Measurements from ENCODE around the gene LEF1. TPM values are rescaled to one million over a fixed set of nuclear protein-coding genes. Genes with fewer than 3 reads are reported as not detected.

The LEF1 gene
- total and polyA plus RNA-seq, 2 of the 8 experiments (the other 6 are each of a cell fraction or from before 2014, with no cell fraction given): 2.6 to 5.2 TPM

- Histone ChIP-seq H3K36me3 (ENCODE audit: control insufficient read depth in 2 of 4, insufficient read depth in 4 of 4, low read length in 3 of 4) (no peaks in the 10 kb centered on the region), H3K14ac (ENCODE audit: insufficient read length) (no peak overlapping the region), H3K18ac (ENCODE audit: extremely low read depth, low read length) (no peak overlapping the region), H2BK15ac (ENCODE audit: low read length) (no peak overlapping the region), H3K4me1 (replicated peaks in 1 of 4; ENCODE audit: control insufficient read depth in 3 of 4, insufficient read depth in 4 of 4, low read length in 3 of 4) (peaks cover 3 to 6% (median 4%) of the 10 kb centered on the region in 4 experiments; a peak in 6 of 7 replicates), H3K4me2 (ENCODE audit: insufficient read depth in 1 of 2, low read depth in 2 of 2, low read length in 2 of 2) (no peak overlapping the region), H3K27me3 (replicated peaks in 1 of 4; ENCODE audit: control insufficient read depth in 3 of 4, extremely low read depth in 1 of 4, insufficient read depth in 3 of 4, low read length in 3 of 4) (peaks cover 0 to 4% (median 2%) of the 10 kb centered on the region in 4 experiments; a peak in 5 of 7 replicates), H3K4ac (replicated peaks; ENCODE audit: insufficient read length, low read depth, low read length) (no peak overlapping the region), H2BK5ac (ENCODE audit: low read depth, low read length) (no peak overlapping the region), H3K79me1 (ENCODE audit: low read depth, low read length) (no peaks in the 10 kb centered on the region), H2AFZ (ENCODE audit: low read length) (no peak overlapping the region), H4K91ac (replicated peaks; ENCODE audit: insufficient read length, low read length) (no peak overlapping the region), H3K4me3 (ENCODE audit: extremely low read depth in 1 of 4, insufficient read depth in 2 of 4, low read depth in 3 of 4, low read length in 4 of 4) (no peak overlapping the region), H2AK5ac (ENCODE audit: low read depth, low read length) (no peak overlapping the region), H4K20me1 (replicated peaks in 1 of 2; ENCODE audit: control insufficient read depth in 1 of 2, insufficient read depth in 2 of 2, low read length in 2 of 2) (no peaks in the 10 kb centered on the region), H4K8ac (ENCODE audit: extremely low read depth, insufficient read depth, low read length) (no peak overlapping the region), H4K5ac (ENCODE audit: insufficient read length, low read depth, low read length) (no peak overlapping the region), H3K9ac (replicated peaks in 1 of 4; ENCODE audit: extremely low read depth in 1 of 4, low read depth in 3 of 4, low read length in 3 of 4) (no peak overlapping the region), H2BK20ac (ENCODE audit: low read length) (no peak overlapping the region), H3K23ac (ENCODE audit: insufficient read length) (no peak overlapping the region), H3K27ac (ENCODE audit: low read depth, low read length) (no peak overlapping the region), H3K9me3 (ENCODE audit: insufficient read depth in 2 of 2, low read depth in 1 of 2, low read length in 1 of 2) (no peaks in the 10 kb centered on the region), H2BK120ac (replicated peaks; ENCODE audit: low read depth, low read length) (no peak overlapping the region), H3K79me2 (ENCODE audit: control insufficient read depth in 1 of 2, insufficient read depth in 2 of 2, low read length in 2 of 2) (no peaks in the 10 kb centered on the region), H3K23me2 (ENCODE audit: low read depth, low read length) (no peaks in the 10 kb centered on the region), H3K56ac (replicated peaks; ENCODE audit: insufficient read length, low read depth, low read length) (no peak overlapping the region), H2BK12ac (ENCODE audit: low read depth, low read length) (no peak overlapping the region)
- CTCF ChIA-PET (ENCODE audit: partially characterized antibody): interaction anchor here (1.0 to 1.3 kb wide), 2 partner anchors 10 to 364 kb away, joined by 3 read pairs; no protein-coding TSS in a partner anchor
- FAIRE-seq (no peak), DNase-seq (ENCODE audit: low read depth in 1 of 2, low spot score in 2 of 2) (no peak)
- POLR2A ChIA-PET (ENCODE audit: partially characterized antibody): no interaction called here
- WGBS, 2 experiments (ENCODE audit: extremely low coverage in 1 of 2, insufficient coverage in 1 of 2, insufficient read length in 1 of 2, insufficient replicate concordance in 2 of 2, low coverage in 1 of 2, low lambda C conversion rate in 2 of 2, missing lambda C conversion rate in 1 of 2): 92% methylated on average over 1 of the region's 1 CpG; no CpG with 5 or more reads in 1 of the 2 experiments
- TF ChIP-seq USF2 (IDR thresholded peaks at IDR 0.05; ENCODE audit: low read length): no peak
- TF ChIP-seq SP1 (IDR thresholded peaks at IDR 0.05; ENCODE audit: low read depth, low read length): no peak
- no peak for TF ChIP-seq MAFK (IDR thresholded peaks at IDR 0.05; ENCODE audit: low read depth, low read length)
- no peak for TF ChIP-seq JUND (IDR thresholded peaks at IDR 0.05; ENCODE audit: low read length)
- no peak for TF ChIP-seq SAP30 (IDR thresholded peaks at IDR 0.05; ENCODE audit: insufficient read depth, insufficient replicate concordance, low read length)
- TF ChIP-seq SRF (IDR thresholded peaks at IDR 0.05; ENCODE audit: low read depth, low read length): no peak
- TF ChIP-seq CEBPB (IDR thresholded peaks at IDR 0.05; ENCODE audit: low read depth, low read length): no peak
- no peak for TF ChIP-seq PHF8 (conservative IDR thresholded peaks at IDR 0.05; ENCODE audit: low read depth, low read length)
- no peak for TF ChIP-seq SP2 (IDR thresholded peaks at IDR 0.05; ENCODE audit: low read length)
Measured at GRCh38 chr4:108148316-108148715, 20.4 kb downstream of the LEF1 start.

Data from H1 (cell line).